HG03039 (cell line): ENCODE measurements around the gene OFD1.
"Not testable (repeated sequence)": the region's sequence is repeated elsewhere in the genome, so short reads cannot be mapped to it uniquely, and the experiment has no call there.

Source experiments
- ATAC-seq: cut with Tn5 transposase; IDR thresholded peaks from one replicate; pipeline ENCODE4 v1.9.1; 2021; ENCODE audit warnings: mild to moderate bottlenecking, moderate library complexity; ENCODE audit not compliant: unreplicated experiment

Gene OFD1

DNA sequence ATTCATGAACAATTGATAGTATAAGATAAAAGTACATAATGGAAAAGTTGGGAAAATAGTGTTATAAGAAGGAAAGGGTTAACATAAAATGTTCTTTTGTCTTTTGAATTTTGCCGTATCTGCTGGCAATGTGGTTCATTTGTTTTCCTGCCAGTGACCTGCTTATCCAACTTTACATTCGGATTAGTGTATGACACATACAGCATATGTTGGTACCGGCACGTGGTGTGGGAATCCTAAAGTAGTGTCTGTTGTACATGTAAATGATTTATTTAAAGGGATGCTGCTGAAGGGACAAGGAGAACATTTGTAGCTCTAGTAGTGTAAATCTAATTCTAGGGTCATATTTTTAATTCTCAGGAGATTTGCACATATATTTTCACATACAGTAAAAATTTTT, 34.2 kb upstream of the OFD1 start:
- ATAC-seq = no peak

DNA sequence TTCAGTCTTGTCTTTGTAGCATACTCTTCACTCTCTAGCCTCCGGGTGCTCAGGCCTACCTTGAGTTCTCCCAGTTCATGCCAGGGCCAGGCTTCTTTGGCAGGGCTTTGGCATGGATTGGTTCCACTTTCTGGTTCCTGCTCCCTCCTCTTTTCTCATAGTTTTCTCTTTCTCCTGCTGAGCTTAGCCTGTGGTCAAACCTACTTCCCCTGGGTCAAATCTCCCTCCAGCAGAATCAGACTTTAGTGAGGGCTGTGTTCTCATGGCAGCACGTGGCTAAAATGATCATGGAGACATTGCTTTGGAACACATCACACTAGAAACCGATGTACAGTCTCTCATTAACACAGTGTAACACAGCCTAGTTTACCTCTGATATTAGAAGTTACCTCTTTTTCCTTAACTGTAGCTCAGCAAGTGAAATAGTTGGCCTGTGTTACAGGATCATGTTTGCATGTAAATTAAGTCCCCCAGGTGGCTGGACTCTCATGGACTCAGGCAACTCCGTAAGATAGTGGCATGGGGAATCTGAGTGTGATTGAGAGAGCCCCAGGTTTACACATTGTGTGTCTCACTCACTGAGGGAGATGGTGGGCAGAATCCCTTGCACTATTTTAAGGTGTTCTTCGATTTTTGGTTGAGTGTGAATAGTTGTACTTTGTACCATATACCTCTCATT, 32.3 kb upstream of the OFD1 start:
- no peak for ATAC-seq

DNA sequence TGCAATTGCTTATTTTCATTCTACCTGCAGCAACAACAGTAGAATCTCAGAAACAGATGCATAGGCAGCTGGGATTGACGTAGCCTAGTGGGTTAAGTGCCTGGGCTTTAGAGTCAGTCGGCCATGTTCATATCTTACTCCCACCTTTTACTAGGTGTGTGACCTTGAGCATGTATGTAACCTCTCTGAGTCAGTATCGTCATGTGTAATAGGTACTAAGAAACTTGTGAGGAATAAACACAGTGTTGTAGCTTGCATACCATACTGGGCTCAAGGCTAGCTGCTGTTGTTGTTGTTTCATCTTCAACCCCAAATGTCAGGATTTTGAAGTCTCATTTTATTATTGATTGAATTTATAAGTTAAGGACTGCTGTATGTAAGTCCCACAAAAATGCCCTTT, 31.4 kb upstream of the OFD1 start:
- ATAC-seq = no peak

DNA sequence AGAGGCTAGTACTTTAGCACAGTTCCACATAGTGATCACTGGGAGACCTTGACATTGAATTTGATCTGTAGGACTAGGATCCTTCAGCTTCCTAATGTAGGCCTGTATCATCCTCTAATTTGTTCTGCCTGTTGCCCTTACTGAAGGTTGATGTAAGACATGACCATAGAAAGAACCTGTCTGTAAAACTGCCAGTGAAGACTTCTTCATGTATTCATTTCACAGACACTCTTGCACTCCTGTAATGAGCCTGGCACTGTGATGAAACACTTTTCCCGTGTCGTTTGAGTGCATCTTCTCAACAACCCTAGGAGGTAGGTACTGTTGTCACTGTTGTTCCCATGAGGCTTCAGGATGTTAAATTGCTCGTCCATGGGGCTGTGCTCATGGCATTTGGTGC, 31.0 kb upstream of the OFD1 start:
- no peak for ATAC-seq

DNA sequence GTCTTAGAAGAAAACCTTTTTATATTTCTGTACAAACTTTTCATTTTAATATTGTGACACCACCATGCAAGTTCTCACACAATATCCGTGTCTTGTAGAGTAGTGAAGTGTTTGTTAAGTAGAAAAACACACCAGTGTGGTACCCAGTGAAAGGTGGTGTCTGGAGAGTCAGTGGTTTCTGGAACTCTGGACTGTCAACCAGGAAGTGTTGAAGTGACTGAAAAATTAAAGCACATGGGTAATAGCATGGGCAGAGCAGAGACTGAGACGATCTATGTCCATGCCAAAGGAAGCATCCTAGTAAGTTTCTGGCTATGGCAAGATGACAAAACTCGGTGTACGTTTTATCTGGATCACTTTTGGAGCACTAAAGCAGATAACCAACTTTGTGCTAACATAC, 23.4 kb upstream of the OFD1 start:
- no peak for ATAC-seq

DNA sequence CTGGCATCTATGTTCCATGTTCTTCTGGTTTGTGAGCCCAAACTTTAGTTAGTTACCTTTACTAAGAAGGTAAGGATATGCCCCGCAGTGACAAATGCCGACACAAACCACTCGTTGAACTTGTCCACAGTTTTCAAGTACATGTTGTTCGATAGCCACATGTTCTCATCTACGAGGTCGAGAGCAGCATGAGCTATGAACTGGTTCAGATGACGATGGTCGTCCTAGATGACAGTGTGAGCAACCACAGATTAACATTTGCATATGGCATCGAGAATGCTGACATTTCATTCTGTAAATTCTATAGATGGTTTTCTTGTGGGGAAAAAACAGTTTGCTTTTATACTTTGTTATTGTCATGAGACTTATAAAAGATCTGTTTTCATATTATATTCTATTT, 18.1 kb upstream of the OFD1 start:
- ATAC-seq = no peak

DNA sequence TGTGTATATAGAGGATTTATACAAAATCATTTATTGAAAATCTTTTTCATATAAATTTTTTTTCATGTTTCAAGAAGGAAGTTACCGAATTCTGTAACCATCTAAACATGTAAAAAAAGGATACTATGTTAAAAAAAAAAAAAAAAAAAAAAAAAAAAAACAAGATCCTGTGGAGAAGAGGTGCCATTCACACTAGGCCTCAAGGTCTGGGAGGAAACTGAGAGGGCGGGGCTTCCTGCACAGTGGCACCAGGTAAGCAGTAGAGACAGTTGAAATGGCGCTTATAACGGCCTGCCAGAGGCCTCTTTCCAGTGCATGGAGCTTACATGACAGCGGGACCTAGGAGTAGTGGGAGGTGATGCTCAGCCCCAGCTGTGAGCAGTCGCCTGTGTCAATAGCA, 17.6 kb upstream of the OFD1 start:
- no peak for ATAC-seq

DNA sequence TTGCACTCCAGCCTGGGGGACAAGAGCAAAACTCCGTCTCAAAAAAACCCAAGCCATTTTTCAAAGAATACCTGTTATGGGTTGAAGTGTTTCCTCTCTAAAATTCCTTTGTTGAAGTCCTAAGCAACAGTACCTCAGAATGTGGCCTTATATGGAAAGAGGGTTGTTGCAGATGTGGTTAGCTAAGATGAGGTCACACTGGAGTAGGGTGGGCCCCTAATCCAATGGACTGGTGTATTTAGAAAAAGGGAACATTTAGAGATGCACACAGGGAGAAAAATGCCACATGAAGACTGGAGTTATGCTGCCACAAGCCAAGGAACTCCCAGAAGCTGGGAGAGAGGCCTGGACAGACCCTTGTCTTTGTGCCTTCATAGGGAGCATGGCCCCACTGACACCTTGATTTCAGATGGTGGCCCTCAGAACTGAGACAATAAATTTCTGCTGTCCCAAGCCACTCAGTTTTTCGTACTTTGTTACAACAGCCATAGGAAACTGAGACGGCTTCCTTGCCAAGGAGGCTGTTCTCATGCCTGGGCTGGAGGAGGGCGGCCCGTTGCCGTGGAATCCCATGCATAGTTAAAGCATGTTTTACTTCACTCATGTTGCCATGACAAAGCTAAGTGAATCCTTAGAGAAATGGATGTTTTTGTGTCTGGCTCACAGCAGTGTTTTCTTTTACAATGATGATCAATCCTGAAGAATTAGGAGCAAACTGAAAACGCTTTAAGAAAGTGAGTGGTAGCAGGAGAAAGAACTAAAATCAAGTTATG, 16.7 kb upstream of the OFD1 start:
- ATAC-seq = no peak

DNA sequence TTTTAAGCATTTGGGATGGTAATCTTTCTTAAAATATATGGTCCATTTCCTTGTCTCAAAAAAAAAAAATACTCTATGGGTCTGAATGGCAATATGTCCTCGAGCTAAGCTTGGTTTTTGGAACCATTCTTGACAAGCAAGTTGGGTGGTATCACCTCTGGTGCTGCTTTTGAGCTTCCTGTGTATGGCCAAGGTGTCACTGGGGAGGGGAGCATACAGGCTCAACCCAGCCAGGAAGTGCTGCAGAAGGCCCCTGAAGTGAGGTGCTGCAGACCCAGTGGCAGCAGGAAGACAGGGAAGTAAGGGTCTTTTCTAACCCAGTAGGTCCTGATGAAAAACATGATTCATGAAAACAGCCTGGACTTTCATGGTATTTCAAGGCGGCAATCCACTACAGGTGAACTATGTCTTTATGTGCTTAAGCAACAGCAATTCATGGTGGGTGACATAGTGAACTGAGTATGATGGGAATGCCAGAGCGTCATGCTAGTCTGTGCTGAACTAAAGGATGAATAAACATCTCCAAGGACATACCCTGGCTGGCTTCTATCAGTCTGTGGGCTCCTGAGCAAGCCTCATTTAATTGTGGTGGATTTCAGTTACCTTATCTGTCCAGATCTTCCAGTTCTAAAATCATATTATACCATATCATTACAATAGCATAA, 15.2 kb upstream of the OFD1 start:
- ATAC-seq = no peak

DNA sequence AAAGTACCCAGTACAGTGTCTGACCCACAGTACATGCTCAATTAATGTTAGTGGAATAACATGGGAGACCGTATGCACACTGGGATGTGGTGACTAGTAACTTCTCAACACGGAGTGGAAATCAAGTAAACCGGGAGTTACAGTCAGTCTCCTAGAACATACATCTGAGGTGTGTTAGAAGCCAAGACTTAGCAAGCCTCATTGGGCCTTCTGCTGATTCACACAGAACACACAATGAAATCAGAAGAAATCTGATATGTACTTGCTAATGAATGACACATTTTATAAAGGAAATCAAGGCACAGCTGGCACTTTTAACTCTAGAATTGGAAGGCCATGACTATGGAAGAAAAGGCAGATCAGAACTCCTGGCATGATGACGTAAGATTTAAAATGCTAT, 13.2 kb upstream of the OFD1 start:
- ATAC-seq = no peak

DNA sequence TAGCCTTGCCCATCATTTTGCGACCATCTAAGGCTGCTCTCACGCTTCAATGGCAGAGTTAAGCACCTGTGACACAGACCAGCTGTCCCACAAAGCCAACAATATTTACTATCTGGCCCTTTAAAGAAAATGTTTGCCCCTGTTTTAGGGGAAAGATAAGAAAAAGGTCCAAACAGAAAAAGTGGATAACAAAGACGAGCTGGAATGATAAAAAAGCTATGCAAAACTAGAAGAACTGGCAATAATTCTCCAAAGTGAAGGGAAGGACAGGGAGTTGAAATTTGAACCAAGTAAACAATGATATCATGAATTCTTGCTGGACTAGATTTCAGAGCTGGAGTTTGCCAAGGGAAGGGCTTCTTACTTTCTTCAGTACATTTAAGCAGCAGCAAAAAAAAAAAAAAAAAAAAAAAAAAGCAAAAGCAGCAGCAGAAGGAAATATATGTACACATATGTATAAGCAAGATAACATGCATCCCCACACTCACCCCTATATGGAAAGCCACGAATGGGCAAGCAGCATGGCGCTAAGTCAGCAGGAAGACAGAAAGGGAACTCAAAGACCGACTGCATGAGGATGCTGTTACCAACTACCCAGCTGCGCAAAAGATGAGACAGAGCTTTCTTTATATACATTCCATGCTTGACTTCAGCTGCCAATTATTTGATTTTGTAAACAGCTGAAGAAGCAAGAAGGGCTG, 12.6 kb upstream of the OFD1 start:
- no peak for ATAC-seq

DNA sequence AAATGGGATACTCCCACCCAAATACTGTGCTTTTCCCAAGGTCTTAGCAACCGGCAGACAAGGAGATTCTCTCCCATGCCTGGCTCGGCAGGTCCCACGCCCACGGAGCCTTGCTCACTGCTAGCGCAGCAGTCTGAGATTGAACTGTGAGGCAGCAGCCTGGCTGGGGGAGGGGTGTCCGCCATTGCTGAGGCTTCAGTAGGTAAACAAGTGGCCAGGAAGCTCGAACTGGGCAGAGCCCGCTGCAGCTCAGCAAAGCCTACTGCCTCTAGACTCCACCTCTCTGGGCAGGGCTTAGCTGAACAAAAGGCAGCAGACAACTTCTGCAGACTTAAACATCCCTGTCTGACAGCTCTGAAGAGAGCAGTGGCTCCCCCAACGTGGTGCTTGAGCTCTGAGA, 9.7 kb upstream of the OFD1 start:
- not testable (repeated sequence) for ATAC-seq

DNA sequence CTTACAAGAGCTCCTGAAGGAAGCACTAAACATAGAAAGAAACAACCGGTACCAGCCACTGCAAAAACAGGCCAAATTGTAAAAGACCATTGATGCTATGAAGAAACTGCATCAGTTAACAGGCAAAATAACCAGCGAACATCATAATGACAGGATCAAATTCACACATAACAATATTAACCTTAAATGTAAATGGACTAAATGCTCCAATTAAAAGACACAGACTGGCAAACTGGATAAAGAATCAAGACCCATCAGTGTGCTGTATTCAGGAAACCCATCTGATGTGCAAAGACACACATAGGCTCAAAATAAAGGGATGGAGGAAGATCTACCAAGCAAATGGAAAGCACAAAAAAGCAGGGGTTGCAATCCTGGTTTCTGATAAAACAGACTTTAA, 8.0 kb upstream of the OFD1 start:
- not testable (repeated sequence) for ATAC-seq

DNA sequence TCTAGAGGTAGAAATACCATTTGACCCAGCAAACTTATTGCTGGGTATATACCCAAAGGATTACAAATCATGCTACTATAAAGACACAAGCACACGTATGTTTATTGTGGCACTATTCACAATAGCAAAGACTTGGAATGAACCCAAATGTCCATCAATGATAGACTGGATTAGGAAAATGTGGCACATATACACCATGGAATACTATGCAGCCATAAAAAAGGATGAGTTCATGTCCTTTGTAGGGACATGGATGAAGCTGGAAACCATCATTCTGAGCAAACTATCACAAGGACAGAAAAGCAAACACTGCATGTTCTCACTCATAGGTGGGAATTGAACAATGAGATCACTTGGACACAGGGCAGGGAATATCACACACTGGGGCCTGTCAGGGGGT, 4.0 kb upstream of the OFD1 start:
- ATAC-seq = not testable (repeated sequence)

DNA sequence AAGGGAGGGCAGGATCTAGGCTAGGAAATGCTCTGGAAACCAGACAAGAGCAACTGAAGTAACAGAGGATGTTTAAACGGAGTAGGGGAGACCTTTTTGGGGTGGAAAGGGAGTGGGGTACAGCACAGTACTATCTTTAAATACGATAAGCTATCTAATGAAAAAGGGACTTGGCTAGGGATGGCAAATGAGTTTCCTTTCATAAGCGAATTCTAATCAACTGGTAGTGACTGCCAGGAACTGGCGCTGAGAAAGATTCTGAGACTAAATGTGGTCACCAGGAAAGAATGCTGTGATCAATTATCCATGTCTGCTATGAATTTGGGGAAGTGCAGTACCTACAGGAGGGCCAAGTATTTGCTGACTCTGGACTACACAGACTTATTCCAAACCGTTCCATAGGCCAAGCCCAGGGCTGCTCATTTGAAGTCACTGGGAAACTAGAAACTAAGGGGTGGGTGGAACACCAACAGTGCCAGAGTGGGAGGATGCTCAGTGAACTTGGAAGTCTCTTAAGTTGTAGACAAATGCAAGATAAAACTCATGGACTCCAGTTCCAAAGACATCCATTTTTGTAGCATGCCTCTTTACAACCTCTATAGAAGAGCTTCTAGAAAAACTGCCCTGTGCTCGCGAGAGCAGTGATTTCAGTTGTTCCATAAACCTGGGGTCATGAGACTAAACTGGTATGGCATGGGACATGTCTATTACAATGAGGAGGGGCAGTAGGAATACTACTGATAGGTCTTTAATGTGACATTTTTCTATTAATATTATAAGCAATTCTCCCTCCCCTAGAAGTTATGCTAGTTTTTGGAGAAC, 2.1 kb upstream of the OFD1 start:
- ATAC-seq = no peak

DNA sequence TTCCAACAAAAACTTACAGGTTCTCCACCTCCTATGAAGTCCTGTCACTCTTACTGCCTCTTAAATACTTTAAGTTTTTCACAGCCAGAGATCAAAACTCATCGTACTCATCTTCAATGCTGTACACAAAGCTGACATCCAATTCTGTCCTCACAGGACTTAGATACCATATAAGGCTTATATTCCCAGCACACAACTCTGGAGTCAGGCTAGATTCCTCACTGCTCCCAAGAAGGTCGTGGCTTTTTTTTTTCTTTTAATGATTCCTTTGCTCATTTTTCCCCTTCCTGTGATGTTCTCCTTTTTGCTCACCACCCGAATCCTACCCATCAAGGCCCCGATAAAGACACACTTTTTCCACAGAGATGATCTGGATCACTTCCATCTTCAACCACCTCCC, 1.0 kb upstream of the OFD1 start:
- no peak for ATAC-seq

DNA sequence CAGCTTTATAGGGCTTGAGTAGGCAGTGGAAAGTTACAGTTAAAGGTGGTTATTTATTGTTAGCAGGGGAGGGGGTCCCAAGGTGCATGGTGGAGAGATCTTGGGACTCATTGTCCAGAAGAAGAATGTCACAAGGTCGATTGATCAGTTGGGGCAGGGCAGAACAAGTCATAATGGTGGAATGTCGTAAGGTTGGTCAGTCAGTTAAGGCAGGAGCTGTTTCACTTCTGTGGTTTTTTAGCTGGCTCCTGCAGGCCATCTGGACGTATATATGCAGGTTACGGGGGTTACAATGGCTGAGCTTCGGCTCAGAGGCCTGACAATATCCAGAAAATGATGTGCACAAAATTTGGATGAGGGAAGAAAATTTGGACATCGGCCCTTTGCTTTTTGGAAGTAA, 7.1 kb downstream of the OFD1 start:
- no peak for ATAC-seq

DNA sequence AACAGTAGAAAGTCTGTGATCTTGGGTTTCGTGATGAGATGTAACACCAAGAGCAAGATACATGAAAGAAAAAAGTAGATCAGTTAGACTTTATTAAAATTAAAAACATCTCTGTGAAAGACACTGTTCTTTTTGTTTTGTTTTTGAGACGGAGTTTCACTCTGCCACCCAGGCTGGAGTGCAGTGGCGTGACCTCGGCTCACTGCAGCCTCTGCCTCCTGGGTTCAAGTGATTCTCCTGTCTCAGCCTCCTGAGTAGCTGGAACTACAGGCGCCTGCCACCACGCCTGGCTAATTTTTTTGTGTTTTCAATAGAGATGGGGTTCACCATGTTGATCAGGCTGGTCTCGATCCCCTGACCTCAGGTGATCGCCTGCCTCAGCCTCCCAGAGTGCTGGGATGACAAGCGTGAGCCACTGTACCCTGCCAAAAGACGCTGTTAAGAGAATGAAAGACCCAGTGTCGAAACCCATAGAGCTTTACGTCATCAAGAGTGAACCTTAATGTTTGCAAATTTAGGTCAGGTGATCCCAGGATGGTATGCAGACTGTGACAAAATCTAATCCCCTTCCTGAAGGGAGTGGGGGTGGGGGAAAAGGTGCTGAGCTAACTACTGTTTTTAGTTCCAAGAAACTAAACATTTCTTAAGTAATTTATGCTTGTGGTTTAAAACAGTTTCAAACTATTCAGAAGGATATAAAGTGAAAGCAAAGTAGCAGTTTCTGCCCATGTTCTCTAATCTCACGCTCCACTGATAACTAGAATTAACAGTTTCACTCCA, 8.0 kb downstream of the OFD1 start:
- ATAC-seq = peak; percentile 90

DNA sequence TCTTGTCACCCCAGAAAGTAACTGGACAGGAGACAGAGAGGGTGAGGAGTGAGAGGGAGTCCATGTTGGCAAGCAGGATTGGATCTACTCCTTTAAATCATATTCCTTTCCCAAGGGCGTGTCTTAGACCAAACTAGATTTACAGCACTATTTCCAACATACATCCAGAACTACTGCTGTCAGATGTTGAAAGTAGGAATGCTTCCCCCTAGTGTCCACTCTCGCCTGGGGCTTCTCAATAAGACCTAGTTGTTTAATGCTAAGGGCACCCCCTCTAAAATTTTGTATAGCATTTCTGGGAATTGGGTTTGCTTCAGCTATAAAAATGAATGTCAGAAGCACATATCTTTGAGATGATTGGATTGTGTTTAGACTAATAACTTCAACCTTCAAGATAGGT, 13.3 kb downstream of the OFD1 start:
- no peak for ATAC-seq

DNA sequence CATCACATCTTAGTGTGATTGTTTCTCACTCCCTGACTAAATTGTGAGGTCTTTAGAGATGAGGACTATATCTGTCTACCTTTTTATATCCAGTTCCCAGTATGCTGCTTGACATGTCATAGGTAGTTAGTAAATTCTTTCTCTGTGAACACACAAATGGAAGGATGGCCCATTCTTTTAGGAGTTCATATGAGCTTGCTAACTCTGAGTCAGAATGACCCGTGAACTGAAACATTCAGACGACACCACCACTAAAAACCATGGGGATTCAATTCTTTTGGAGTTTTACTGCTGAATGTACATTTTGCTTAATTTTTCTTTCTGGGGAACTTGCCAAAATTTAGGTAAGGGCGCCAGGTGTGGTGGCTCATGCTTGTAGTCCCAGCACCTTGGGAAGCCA, 13.9 kb downstream of the OFD1 start:
- no peak for ATAC-seq
